GM19193 (cell line): ENCODE data around the gene OOSP3.

ENCODE experiments used
- POLR2A ChIP-seq: IDR thresholded peaks from 4 replicates; pipeline ENCODE4 v1.6.1; 2011; ENCODE audit not compliant: insufficient read depth, insufficient read length; ENCODE audit errors: extremely low read depth

OOSP3 gene

DNA sequence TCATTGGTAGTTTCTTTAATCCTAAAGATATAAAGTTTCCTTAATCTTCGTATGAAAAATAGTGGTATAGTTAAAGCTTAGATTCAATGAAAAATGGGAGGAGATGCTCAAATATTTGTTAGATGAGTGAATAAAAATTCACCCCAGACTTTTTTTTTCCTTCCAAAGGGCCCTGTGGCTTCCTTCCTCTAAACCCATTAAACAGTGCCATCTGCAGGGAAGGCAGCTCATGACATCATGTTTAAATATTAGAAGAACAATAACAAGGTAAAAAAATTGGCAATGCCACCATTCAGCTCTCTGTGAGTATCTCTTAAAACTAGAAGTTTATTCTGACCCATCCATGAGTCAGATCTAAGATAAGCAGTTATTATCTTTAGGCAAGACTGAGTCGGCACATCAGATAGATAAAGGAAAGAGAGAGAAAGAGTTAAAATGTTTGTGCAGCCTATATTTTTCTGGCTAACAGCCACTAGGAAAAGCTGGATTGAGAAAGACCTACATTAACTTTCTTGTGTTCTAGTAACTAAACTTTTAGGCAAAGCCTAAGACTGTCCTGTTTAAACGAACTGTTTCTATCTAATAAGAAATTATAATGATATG is 40.5 kb downstream of the OOSP3 start:
- no peak for TF ChIP-seq POLR2A

DNA sequence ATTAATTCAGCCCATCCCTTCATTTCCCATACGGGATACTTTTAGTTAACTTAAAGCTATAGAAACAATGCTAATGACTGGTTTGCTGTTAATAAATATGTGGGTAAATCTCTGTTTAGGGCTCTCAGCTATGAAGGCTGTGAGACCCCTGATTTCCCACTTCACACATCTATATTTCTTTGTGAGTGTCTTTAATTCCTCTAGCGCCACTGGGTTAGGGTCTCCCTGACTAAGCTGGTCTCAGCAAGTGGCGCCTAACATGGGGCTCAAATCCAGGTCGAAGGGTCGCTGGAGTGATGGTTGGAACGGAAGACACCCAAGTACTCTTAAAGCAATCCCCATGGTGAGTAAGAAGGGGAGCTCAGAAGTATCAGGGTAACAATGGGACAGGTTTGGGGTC is 45.2 kb downstream of the OOSP3 start:
- no peak for TF ChIP-seq POLR2A

DNA sequence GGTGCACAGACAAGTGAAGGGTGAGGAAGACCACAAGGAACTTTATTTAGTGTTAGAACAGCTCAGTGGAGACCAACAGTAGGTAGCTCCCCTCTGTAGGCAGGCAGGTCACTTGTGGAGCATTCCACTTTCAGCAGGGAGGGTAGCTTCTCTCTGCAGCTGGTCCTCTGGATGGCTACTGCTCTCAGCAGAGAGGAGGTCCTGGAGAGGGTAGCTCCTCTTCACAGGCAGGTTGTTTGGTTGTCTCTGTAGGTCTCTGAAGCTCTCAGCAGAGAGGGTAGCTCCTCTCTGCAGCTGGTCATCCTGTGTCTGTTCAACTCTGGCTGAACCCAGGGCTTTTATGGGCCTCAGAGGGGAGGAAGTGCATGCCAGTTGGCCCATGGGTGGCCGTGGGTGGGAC is 53.1 kb downstream of the OOSP3 start:
- no peak for TF ChIP-seq POLR2A

DNA sequence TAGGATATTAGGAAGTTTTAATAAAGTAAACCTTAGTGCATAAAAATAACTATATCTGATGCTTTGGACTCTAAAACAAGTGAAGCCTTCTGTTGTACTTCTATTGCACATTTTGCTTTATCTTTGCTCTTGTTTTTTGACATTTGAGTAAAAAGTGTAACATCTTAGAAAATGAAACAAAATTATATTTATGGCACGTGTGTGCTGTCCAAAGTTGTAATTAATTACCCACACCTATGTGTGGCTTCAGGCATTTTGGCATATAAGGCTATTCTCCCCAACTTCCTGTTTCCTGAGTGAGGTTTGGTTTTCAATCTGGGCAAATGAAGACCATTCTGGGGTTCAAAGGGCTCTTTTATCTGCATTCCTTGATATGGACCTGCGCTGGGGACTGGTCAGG is 59.5 kb downstream of the OOSP3 start, which contains the start of gene OOSP1:
OOSP1 (plus strand) TSS at position 301 of the 400 bp plus-strand sequence; CDS start at position 324, 23 bp downstream.
- TF ChIP-seq POLR2A, result no peak

DNA sequence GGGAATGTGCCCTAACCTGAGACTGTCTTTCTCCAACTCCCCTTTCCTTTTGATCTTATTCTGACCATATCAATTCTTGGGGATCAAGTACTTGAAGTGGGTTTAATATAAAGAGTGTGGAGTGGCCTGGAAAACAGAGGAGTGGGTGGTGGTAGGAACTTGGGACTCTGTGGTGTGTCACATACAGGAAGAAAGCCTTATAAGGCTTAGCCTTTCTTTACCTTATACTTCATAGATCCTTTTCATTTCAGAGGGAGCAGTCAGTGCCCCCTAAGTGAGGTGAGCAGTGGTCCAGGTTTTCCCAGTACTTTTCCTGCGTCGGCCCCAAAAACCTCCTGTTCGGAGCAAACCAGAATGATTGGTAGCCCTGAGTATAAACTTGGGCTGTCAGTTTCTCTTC is 60.1 kb downstream of the OOSP3 start:
- TF ChIP-seq POLR2A, result no peak

DNA sequence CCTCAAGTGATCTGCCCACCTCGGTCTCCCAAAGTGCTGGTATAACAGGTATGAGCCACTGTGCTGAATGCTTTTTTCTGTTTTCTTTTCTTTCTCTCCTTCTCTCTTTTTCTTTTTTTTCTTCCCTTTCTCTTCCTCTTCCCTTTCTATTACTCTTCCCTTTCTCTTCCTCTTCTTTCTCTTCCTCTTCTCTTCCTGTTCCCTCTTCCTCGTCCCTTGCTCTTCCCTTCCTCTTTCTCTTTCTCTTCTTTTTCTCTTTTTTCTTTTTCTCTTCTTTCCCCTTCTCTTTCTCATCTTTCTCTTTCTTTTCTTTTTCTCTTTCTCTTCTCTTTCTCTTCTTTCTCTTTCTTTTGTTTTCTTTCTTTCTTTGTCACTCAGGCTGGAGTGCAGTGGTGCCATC is 60.9 kb downstream of the OOSP3 start:
- TF ChIP-seq POLR2A, result no peak

DNA sequence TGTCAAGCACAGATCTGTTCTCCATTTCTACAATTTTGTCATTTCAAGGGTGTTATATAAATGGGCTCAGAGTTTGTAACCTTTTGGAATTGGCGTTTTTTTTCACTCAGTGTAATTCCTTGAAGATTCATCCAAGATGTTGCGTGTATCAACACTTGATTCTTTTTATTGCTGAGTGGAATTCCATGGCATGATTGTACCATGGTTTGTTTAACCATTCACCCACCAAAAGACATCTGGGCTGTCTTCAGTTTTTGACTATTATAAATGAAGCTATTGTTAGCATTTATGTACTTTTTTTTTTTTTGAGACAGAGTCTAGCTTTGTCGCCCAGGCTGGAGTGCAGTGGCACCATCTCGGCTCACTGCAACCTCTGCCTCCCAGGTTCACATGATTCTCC is 62.5 kb downstream of the OOSP3 start:
- TF ChIP-seq POLR2A, result no peak

DNA sequence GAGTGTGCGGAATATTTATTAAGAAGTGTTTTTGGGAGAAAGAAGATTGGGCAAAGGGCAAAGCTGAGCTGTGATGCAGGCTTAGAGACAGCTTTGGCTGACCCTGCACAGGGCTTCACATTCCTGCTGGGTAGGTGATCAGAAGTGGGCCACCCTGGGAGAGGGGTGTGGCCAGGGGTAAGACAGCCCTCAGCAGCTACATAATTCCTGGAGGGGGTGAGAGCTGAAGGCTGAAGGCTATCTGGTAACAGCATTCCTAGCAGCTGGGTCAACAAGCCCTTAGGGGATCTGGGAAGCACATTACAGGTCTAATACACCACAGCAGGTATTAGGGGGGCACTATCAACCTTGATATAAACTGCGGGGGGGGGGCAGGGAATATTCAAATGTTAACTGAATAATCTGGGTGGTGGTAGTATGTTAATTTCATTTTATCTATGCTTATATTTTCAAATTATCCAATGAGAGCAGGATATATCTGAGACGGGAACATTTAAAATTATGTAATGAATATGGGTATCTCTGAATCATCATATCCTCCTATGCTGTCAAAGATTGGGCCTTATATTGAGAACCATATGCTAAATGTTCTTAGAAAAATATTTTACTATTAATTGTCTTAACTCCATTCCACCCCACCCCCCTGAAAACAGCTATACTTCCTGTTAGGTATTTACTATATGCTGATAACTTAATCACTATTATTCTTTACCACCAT is 65.6 kb downstream of the OOSP3 start:
- no peak for TF ChIP-seq POLR2A

DNA sequence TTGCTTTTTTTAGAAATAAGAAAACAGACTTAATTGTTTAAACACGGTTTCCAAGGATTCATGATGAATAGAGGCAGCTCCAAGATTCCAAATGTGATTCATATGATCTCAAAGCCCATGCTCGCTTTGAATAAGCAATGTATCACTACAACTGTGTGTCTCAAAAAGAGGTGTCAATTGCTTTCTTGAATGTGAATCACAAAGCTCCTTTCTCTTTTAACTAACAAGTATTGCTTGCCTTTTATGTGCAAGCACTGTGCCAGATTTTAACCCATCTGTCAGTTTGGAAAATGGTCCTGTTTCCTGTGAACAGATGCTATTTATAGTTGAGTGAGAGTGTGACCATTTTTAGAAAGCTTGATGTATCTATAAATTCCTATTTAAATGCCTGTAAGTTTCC is 66.1 kb downstream of the OOSP3 start:
- TF ChIP-seq POLR2A, result no peak
